GM12873 (cell line): ENCODE data around the gene ROR1.

Source experiments
- CTCF ChIP-seq: IDR thresholded peaks from 2 replicates; pipeline ENCODE4 v1.5.1; 2012; ENCODE audit warnings: low read depth, mild to moderate bottlenecking, moderate library complexity, low read length, control low read depth; ENCODE audit not compliant: insufficient read depth; ENCODE audit errors: missing control alignments

The ROR1 gene

GRCh38 chr1:63758791-63759190 lies 15.0 kb upstream of the ROR1 start:
- TF ChIP-seq CTCF: no peak

- TF ChIP-seq CTCF: no peak
Measured at GRCh38 chr1:63759778-63760177, 14.0 kb upstream of the ROR1 start.

- TF ChIP-seq CTCF: no peak
Measured at GRCh38 chr1:63770381-63770780, 3.4 kb upstream of the ROR1 start.

- TF ChIP-seq CTCF: no peak
Measured at GRCh38 chr1:63772201-63772600, 1.6 kb upstream of the ROR1 start.

GRCh38 chr1:63772876-63773275 lies 941 bp upstream of the ROR1 start:
- no peak for TF ChIP-seq CTCF

- no peak for TF ChIP-seq CTCF
Measured at GRCh38 chr1:63773496-63773814, 362 bp upstream of the ROR1 start.

GRCh38 chr1:63774617-63775417 lies 1.0 kb downstream of the ROR1 start:
- no peak for TF ChIP-seq CTCF
